GM12801 (cell line): ENCODE results near the gene METTL26.

Experiments used
- TF ChIP-seq, protein P1 (sequence below): IDR thresholded peaks from one replicate; pipeline ENCODE4 v1.5.1; 2011; ENCODE audit warnings: control low read depth; ENCODE audit not compliant: insufficient read length; ENCODE audit errors: extremely low read depth

METTL26 gene

DNA sequence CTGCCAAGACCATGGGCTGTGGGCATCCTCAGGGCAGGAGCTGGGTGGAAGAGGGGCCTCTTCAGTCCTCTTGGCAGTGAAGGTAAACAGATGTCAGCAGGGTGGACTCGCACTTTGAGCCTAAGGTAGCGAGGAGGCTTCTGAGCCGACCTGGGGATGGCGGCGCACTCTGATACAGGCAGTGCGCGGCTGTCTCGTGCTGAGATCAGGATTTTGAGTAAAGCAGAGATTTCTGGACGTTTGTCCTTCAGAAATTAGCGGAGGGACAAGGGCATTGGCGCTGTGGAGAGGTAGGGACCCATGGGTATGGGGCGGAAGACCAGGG is 39.4 kb downstream of the METTL26 start:
- TF ChIP-seq, protein P1, sequence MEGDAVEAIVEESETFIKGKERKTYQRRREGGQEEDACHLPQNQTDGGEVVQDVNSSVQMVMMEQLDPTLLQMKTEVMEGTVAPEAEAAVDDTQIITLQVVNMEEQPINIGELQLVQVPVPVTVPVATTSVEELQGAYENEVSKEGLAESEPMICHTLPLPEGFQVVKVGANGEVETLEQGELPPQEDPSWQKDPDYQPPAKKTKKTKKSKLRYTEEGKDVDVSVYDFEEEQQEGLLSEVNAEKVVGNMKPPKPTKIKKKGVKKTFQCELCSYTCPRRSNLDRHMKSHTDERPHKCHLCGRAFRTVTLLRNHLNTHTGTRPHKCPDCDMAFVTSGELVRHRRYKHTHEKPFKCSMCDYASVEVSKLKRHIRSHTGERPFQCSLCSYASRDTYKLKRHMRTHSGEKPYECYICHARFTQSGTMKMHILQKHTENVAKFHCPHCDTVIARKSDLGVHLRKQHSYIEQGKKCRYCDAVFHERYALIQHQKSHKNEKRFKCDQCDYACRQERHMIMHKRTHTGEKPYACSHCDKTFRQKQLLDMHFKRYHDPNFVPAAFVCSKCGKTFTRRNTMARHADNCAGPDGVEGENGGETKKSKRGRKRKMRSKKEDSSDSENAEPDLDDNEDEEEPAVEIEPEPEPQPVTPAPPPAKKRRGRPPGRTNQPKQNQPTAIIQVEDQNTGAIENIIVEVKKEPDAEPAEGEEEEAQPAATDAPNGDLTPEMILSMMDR, result no peak

DNA sequence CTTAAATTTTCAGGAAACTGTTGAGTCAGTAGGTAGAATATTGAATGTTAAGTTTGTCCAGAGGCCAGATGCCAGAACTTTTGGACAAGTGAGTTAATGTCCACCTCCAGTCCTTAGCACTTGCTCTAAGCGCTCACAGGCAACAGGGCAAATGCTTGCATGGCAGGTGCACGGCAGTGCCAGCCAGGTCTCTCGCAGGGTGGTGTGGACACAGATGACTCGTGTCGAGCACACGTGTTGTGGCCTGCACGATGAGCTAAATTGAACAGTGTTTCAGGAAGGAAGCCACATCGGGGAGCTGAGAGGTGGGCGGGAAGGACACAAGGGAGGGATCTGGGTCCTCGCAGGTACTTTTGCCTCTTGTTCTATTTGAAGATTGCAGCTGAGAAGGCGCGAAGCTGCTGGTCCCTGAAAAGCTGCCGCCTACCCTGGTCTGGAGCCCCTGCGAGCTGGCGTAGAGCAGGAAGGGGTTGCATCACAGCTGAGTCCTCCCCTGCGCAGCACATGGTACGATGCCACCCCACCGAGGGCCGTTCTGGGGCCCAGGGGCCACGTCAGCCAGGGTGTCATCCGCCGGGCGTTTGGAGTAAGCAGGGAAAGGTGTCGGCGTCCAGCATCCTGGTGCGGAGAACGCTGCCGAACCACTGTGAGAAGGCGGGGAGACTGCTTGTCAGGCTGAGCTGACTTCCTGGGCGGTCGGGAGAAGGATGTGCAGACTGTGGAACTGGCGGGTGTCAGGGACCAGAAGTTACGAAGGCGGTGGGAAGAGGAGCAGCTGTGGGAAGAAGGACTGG is 40.0 kb downstream of the METTL26 start:
- TF ChIP-seq, protein P1, result no peak

DNA sequence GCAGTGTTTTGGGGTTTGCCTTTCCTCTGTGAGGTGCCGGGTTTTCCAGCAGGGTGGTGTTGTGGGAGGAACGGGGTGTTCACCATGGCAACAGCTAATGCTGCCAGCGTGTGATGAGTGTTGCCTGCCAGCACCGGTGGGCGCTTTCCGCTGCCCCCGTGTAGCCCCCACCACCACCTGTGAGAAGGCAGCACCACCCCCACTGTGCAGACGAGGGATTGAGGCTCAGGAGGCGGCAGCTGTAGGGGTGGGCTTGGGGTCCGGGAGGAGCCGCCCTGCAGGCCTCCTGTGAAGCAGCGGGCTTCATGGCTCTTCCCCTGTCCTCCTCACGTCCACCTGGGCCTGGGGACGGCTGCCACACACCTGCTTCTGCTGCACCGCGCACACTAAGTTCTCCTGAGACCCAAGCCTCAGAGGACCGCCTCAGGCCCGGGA is 41.0 kb downstream of the METTL26 start:
- TF ChIP-seq, protein P1, result no peak

DNA sequence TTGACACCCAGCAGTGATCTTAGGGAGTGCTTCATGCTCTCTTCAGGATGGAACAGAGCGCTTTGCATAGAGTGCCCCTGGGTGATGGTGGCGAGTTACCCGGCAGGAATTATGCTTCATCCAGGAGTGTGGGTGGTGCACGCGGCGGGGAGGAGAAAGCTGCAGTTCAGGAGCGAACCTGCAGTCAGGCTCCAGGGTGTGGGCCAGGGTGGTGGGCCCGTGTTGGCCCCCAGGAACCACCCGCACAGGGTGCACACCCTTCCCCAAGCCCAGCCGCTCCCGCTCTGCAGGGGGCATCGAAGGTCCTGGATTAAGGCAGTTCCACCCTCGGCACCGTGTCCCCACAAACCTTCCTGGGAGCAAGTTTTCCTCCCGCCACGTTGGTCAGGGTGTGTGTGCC is 42.3 kb downstream of the METTL26 start:
- TF ChIP-seq, protein P1, result no peak

DNA sequence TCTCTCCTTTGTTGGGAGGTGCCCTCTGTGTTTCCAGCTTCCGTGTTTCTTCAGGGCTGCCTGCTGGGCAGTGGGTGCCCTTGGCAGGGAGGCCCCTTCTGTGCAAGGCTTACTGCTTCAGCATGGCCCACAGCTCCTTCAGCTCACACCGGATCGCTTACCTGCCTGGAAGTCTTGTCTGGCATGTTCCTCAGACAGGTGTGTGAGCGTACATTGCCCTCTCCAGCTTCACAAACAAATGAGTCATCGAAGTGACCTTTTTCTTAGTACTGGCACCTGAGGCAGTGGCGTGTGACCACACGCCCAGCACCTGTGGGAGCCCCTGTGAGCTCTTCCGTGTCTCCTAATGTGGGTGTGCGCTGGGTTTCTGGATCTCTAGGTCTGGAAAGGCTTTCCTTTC is 42.7 kb downstream of the METTL26 start:
- TF ChIP-seq, protein P1, result no peak

DNA sequence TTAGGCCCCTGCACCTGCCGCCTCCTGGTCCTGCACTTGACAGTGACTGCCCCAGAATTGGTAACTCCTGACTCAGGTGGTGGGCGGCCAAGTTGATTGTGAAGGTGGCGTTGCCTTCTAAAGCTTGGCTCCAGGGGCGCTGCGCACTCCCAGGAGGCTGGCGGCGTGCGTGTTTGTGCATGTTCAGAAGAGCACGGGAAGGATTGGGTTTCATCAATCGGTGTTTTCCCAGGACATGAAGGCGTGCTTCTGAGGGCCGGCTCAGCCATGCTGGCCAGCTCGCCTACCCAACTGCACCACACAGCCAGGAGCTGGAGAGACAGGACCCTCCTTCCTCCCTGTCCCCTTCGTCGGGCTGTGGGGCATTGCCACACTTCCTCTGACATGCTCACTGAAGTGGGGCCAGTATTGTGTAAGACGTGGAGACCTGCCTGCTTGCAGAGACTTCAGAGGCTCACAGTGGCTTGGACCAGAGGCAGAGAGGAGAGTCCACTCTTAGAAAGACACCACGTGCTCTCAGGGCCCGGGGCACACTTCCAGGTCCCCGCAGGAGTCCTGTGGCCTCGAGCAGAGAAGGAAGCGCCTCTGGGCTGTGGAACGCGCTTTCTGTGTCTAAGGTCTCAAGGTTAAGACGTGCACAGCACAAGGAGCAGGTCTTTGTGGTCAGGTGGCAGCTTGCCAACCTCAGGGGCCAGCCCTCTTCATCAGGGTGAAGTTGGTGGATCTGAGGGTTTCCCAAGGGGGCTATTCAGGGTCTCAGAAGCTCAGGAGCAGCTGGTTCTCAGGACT is 43.4 kb downstream of the METTL26 start:
- TF ChIP-seq, protein P1, result no peak

DNA sequence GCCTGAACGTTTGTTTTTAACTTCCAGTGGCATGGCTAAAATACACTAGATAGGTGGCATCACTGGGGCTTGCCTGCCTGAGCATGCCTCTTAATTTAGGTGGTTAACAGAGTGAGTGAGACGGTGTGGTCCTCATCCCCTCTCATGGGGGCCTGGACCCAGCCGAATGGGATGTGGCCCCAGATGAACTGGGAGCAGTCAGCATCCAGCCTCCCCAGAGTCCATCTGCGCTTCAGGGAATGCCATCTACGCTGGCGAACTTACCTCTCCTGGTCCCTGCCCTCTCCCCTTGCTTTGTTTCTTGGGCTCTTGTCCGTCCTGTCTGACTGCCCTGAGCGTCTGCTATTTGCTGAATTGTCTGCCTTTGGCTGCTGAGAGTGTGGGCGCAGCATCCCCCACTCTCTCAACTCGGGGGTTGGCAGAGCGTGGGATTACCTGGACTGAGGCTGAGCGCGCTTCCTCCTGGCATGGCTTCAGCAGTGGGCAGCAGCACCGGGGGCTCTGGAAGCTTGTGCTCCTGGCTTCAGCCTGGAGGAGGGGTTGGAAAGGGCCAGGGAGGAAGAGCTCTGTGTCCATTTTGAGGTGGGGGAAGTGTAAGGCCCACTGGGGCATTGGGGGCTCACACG is 44.1 kb downstream of the METTL26 start:
- TF ChIP-seq, protein P1, result no peak
